ENCODE measurements around the gene PARD3B.

PARD3B gene

GRCh38 chr2:204720874-204721273, 175.6 kb downstream of the PARD3B start:
- TF ChIP-seq CTCF (IDR thresholded peaks at IDR 0.05; ENCODE audit: low read length, missing control alignments) = no peak
- DNase-seq (ENCODE audit: low read depth) = no peak

GRCh38 chr2:204722207-204722606, 176.9 kb downstream of the PARD3B start:
- no peak for TF ChIP-seq CTCF (IDR thresholded peaks at IDR 0.05; ENCODE audit: low read length, missing control alignments)
- H3K4me3 ChIP-seq (replicated peaks; ENCODE audit: low read depth, low read length) = no peak overlapping the region
- DNase-seq (ENCODE audit: low read depth) = no peak

More at GRCh38 chr2:204720874-204721273, 175.6 kb downstream of the PARD3B start:
- no peak overlapping the region for H3K4me3 ChIP-seq (replicated peaks; ENCODE audit: low read depth, low read length)

- no peak overlapping the region for H3K4me3 ChIP-seq (replicated peaks; ENCODE audit: low read depth, low read length)
- no peak for TF ChIP-seq CTCF (IDR thresholded peaks at IDR 0.05; ENCODE audit: low read length, missing control alignments)
- DNase-seq (ENCODE audit: low read depth) = peak; percentile 15
Observed at GRCh38 chr2:204722691-204723090, 177.4 kb downstream of the PARD3B start.

GRCh38 chr2:204725693-204726360, 180.6 kb downstream of the PARD3B start:
- no peak for TF ChIP-seq CTCF (IDR thresholded peaks at IDR 0.05; ENCODE audit: low read length, missing control alignments)
- H3K4me3 ChIP-seq (replicated peaks; ENCODE audit: low read depth, low read length) = no peak overlapping the region

GRCh38 chr2:204726831-204727230, 181.6 kb downstream of the PARD3B start:
- TF ChIP-seq CTCF (IDR thresholded peaks at IDR 0.05; ENCODE audit: low read length, missing control alignments) = no peak
- DNase-seq (ENCODE audit: low read depth) = no peak
- H3K4me3 ChIP-seq (replicated peaks; ENCODE audit: low read depth, low read length) = no peak overlapping the region

More at GRCh38 chr2:204725693-204726360, 180.6 kb downstream of the PARD3B start:
- DNase-seq (ENCODE audit: low read depth) = no peak

- no peak overlapping the region for H3K4me3 ChIP-seq (replicated peaks; ENCODE audit: low read depth, low read length)
- DNase-seq (ENCODE audit: low read depth) = no peak
- TF ChIP-seq CTCF (IDR thresholded peaks at IDR 0.05; ENCODE audit: low read length, missing control alignments) = no peak
Observed at GRCh38 chr2:204727368-204727767, 182.1 kb downstream of the PARD3B start.

- no peak for TF ChIP-seq CTCF (IDR thresholded peaks at IDR 0.05; ENCODE audit: low read length, missing control alignments)
- no peak overlapping the region for H3K4me3 ChIP-seq (replicated peaks; ENCODE audit: low read depth, low read length)
- no peak for DNase-seq (ENCODE audit: low read depth)
Observed at GRCh38 chr2:204730603-204731002, 185.3 kb downstream of the PARD3B start.

Data from fibroblast of pulmonary artery (primary cell).